NCI-H526 treated with DMSO at 0.1 percent for 48 hours (cell line): ENCODE results near the gene GIGYF1.
A peak's percentile ranks its signal among the peaks of the same experiment; 100 is the strongest.

Experiments
- DNase-seq: peaks from one replicate; lab custom pipeline; 2025; lab: John Stamatoyannopoulos, UW

The GIGYF1 gene

GRCh38 chr7:100684534-100685042, 9.5 kb downstream of the GIGYF1 start:
- no peak for DNase-seq

- no peak for DNase-seq
Measured at GRCh38 chr7:100683659-100684533, 10.2 kb downstream of the GIGYF1 start.

DNA sequence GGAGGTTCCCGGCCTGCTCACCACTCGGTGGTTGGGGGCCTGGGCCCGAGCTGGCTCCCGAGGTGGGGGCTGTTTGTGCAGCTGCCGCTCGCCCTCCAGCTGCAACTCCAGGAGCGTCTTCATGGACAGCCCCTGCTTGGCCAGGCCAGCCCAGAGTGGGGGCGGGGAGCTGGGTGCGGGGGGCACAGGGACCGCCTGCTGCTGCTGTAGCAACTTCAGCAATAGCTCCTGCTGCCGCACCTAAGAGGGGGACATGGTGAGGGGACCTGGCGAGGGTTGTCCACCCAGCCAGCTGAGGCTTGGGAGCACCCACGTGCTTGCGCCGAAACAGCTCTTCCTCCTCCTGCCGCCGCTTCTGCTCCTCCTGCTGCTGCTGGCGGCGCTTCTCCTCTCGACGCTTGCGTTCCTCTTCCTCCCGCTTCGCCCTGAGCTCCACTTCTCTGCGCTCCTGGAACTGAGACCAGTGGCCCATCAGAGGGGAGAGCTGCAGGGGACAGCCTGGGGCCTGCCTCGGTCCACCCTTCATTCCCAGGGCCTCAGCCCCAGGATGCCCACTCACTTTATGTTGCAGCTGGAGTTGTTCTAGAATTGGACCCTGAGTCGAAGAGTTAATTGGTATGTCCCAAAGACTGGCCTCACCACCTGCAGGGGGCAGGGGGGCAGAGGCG, 10.9 kb downstream of the GIGYF1 start:
- DNase-seq: no peak

DNA sequence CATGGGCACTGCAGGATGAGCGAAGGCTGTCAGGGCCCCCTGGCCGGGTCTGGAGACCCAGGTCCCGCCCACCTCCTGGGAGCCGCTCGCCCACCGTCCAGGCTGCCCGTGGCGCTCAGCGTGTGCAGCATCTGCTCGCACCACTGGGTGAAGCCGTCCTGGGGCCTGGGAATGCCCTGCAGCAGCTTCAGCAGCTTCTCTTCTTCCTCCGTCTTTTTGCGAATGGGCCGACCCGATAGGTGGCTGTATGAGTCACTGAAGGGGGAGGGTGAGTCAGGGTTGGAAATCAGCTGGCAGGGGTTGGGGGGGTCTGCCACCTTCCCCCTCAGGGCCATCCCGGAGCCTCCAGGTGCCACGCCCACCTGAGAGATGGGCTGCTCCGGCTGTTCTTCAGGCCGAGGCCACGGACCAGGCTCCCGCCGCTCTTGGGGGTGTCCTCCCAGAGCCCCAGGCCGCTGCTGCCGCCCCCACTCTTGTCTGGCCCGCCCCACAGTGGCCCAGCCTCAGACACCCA, 11.8 kb downstream of the GIGYF1 start:
- no peak for DNase-seq

GRCh38 chr7:100681491-100682227, 12.4 kb downstream of the GIGYF1 start:
- DNase-seq: no peak

DNA sequence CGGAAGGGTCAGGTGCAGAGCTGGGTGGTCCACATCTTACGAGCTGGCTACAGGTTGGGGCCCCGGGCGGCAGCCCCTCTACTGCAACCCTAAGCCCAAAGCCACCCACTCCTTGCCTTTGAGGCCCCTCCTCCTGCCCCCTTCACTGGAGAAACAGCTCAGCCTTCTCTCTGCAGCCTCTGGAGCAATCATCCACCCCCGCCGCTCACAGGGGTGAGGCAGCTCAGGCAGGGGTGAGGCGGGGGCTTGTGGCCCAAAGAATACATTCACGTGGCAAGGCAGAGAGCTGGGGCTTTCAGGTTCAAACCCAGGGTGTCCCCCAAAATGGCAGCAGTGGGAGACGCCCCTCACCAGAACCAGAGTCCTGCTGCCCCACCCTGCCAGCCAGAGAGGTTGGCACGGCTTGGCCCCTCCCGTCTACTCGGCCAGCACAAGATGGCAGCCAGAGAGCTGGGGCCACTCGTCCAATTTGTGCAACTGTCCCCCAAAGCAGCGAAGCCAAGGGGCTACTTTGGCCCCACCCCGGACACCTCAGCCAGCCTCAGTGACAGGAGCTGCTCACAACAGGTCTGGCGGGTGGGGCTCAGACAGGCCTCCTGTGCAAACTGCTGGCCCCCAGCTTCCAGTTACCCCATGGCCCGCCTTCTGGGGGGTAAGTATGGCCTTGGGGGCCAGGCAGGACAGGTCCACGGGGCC, 13.3 kb downstream of the GIGYF1 start:
- no peak for DNase-seq

- no peak for DNase-seq
Measured at GRCh38 chr7:100679927-100680575, 14.0 kb downstream of the GIGYF1 start.

- no peak for DNase-seq
Measured at GRCh38 chr7:100679129-100679926, 14.7 kb downstream of the GIGYF1 start.

- DNase-seq: no peak
Measured at GRCh38 chr7:100678291-100678984, 15.6 kb downstream of the GIGYF1 start.

GRCh38 chr7:100677308-100678267, 16.5 kb downstream of the GIGYF1 start:
- DNase-seq: no peak

DNA sequence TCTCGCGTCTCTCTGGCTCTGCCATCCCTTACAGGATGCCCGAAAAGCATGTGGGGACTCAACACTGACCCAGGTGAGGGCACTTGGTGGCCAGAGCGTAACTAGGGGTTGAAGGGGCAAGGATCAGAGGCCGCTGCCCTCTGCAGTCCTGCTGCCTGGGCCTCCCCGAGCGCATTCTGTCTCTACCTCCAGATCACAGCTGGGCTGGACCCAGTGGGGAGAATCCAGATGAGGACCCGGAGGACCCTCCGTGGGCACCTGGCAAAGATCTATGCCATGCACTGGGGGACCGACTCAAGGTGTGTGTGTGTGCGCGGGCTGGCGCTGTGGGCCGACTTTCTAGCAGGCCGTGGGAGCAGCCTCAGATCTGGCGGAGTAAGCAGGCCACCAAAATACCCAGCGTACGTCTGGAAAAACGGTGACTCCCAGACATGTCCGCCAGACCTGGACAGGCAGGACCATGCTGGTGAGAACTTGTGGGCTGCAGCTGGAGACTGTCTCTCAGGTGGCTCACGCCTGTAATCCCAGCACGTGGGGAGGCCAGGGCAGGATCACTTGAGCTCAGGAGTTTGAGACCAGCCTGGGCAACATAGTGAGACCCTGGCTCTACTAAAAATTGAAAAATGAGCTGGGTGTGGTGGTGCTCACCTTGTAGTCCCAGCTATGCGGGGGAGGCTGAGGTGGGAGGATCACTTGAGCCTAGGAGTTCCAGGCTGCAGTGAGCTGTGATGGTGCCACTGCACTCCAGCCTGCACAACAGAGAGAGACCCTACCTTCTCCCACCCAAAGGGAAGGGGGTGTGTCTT, 17.3 kb downstream of the GIGYF1 start:
- DNase-seq: no peak

GRCh38 chr7:100675581-100676350, 18.3 kb downstream of the GIGYF1 start:
- DNase-seq: peak; percentile 43

DNA sequence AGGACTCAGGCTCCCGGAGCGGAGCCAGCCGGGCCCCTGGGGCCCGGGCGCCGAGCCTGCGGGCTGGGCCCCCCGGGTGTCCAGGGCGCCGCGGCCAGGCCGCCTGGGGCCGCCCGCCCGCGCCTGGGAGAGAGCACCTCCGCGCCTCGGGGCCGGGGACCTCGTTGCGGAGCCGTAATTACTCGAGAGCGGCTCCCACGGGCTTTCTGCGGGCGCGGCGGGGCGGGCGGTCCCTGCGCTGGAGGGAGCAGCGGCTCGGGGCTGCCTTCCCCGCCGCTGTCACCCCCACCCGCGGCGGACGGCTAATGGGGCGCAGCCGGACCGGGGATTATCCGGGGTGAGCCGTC, 19.0 kb downstream of the GIGYF1 start:
- peak; percentile 52 for DNase-seq

DNA sequence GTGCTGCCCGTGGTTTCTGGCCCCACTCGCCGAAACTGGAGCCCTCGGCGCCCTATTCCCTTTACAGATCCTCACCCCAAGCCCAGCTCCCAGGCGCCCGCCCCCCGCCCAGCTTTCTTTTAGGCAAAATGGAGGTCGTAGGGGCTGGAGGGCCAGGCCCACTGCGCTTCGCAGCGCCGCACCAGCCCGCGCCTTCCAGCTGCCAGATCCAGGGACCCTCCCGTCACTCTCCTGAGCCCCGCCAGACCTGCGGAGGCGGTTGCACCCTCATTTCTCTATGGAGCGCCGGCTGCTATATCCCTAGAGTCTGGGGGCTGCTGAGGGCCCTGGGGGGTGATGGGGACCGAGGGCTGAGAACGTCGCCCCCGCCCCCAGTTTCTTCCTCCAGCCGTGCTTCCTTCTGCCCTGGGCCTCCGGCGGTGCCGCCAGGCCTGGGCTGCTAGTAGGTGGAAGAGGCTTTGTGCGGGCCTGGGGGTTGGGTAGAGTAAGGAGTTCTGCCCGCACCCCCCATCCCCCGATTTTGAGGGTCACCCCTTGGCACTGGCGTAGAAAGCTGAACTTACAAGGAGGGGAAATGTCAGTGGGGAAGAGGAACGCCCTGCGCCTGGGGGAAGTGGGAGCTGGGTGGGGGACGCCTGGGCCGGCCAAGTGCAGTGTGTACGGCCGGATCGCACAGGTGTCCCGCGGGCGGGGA, 19.5 kb downstream of the GIGYF1 start:
- no peak for DNase-seq

GRCh38 chr7:100673942-100674410, 20.1 kb downstream of the GIGYF1 start:
- no peak for DNase-seq

- peak; percentile 97 for DNase-seq
Measured at GRCh38 chr7:100673302-100673941, 20.6 kb downstream of the GIGYF1 start, which contains the start of gene GNB2. Gene GNB2 (plus strand): TSS chr7:100673740. CDS start chr7:100676266, 2,526 bp downstream.
